Heart right ventricle (tissue), 16 donors: ENCODE measurements around the gene ZCCHC24. TPM values are rescaled to one million over a fixed set of nuclear protein-coding genes. Genes with fewer than 3 reads are reported as not detected.
A peak's percentile ranks its signal among the peaks of the same experiment; 100 is the strongest.

Experiments used
- ATAC-seq, 8 donors: fragments of 200-7000 bp; cut with Tn5 transposase; one replicate each; pipeline ENCODE4 v1.9.1; 2020; ENCODE audit warnings: mild to moderate bottlenecking in 8 of 8, moderate library complexity in 8 of 8, moderate number of reproducible peaks in 1 of 8
- DNase-seq, 2 donors: peaks; one replicate each; pipeline ENCODE4 v3.0.0-alpha.2; 2020
- H3K27ac ChIP-seq, 10 donors: fragments of 200-600 bp; sonication (generic) in 2 of 10; one replicate each; pipeline versions ENCODE4 v1.5.0 to v1.8.0; 2020 to 2022; ENCODE audit warnings: mild to moderate bottlenecking in 3 of 10
- H3K27me3 ChIP-seq, 7 donors: fragments of 200-600 bp; one replicate each; pipeline ENCODE4 v1.8.0; 2021 to 2022; ENCODE audit warnings: mild to moderate bottlenecking in 2 of 7
- H3K36me3 ChIP-seq, 9 donors: fragments of 200-600 bp; sonication (generic) in 1 of 9; one replicate each; pipeline versions ENCODE4 v1.5.0 to v1.8.0; 2020 to 2022; ENCODE audit warnings: mild to moderate bottlenecking in 2 of 9
- H3K4me1 ChIP-seq, 9 donors: fragments of 200-600 bp; sonication (generic) in 1 of 9; one replicate each; pipeline versions ENCODE4 v1.5.0 to v1.8.0; 2020 to 2022; ENCODE audit warnings: mild to moderate bottlenecking in 4 of 9
- H3K4me3 ChIP-seq, 10 donors: fragments of 200-600 bp; sonication (generic) in 2 of 10; one replicate each; pipeline versions ENCODE4 v1.5.0 to v1.8.0; 2020 to 2022; ENCODE audit warnings: mild to moderate bottlenecking in 7 of 10, moderate library complexity in 2 of 10
- H3K9me3 ChIP-seq, 11 donors: fragments of 200-600 bp in 10 of 11; sonication (generic) in 2 of 11; one replicate each; pipeline versions ENCODE4 v1.5.0 to v1.8.0; 2013 to 2022; ENCODE audit warnings: mild to moderate bottlenecking in 2 of 11, control low read depth in 1 of 11, moderate library complexity in 1 of 11
- CTCF ChIP-seq, 9 donors: fragments of 200-600 bp; sonication (generic) in 2 of 9; IDR thresholded peaks; one replicate each; pipeline versions ENCODE4 v1.5.0 to v1.8.0; 2021 to 2022; ENCODE audit warnings: antibody characterized with exemption in 9 of 9, mild to moderate bottlenecking in 5 of 9, moderate library complexity in 1 of 9
- WGBS, 2 donors: extraction: QIAGEN DNeasy Blood & Tissue Kit; methylation state at CpG; one replicate each; pipeline ENCODE4 v1.1.7; 2013; ENCODE audit warnings: inconsistent platforms in 1 of 2; 5-methylcytosine and 5-hydroxymethylcytosine counted together
- intact Hi-C, 10 donors: fragments of 100-400 bp; cut with DNase I; formaldehyde crosslinking; loops; one replicate each; pipeline versions ENCODE4 v1.11.1 to v1.14.2; 2022
- polyA plus RNA-seq, 2 donors: library from polyadenylated mRNA; stranded (reverse); fragments of 200-250 nt; gene quantifications; one replicate each; pipeline ENCODE4 v1.2.3, GENCODE V29; 2013
- total RNA-seq, 10 donors: library from RNA; stranded (reverse); fragmentation: NEBNext Ultra II Directional in 3 of 10; extraction: Animal tissue kit (Norgen Biotek cat#: 25700) in 3 of 10; gene quantifications; one replicate each; pipeline versions ENCODE4 v1.2.1 to v1.2.4, GENCODE V29; 2021 to 2023
- donor health status: Arrhythmogenic right ventricular cardiomyopathy.
- donor health status: ischemic (EF 13 %, LVEDD 7.1; RV severe dilation, severe dysfunction).
- donor health status: healthy with polysubstance abuse.
- donor health status: DM: no; HTN: yes; CAD: no.
- donor health status: DM: no; HTN: no; CAD: no.
- donor health status: ischemic (EF 25% LVEDD 6.9; RV normal size, moderate dysfunction).
- donor health status: ischemic (EF 25% LVEDD 5.7; RV mildly dilated, moderate dysfunction).
- donor health status: healthy.
- donor health status: DM: yes; HTN: yes; CAD: no.
- donor health status: Ischemic cardiomyopathy.
- donor health status: ischemic (EF 35%, LVEDD 5.7; RV mildly dilated, moderate dysfunction).
- donor health status: nonischemic (EF 11% LVEDD 7.7; RV severe dilation, severe dysfunction).
- donor health status: DM: yes; HTN: yes; CAD: no.
- donor health status: PGD.
- donor health status: ischemic (EF 29% LVEDD 5.4; RV normal size, mild dysfunction).
- donor health status: nonischemic (EF 23%, LVEDD 6.1; RV moderate dilation, normal function).

The ZCCHC24 gene
- total and polyA plus RNA-seq, 12 donors = 19.3 to 59.0 (median 45.9) TPM

- peak in 6 of 8 donors; percentile 1 to 11 (median 6) for ATAC-seq
- Histone ChIP-seq H3K36me3 (peaks cover 0 to 12% (median 0%) of the 10 kb centered on the region in 9 donors), H3K9me3 (no peaks in the 10 kb centered on the region), H3K27ac (peak overlapping the region; percentile 41 to 93 (median 87)), H3K4me3 (no peak overlapping the region), H3K4me1 (peaks cover 0 to 100% (median 0%) of the 10 kb centered on the region in 9 donors), H3K27me3 (no peaks in the 10 kb centered on the region)
- intact Hi-C loops = loop anchor here in 2 of 10 donors (5.0 kb wide), 2 partner anchors 41 to 66 kb away; no protein-coding TSS in a partner anchor
- TF ChIP-seq CTCF (IDR thresholded peaks at IDR 0.05) = no peak
- peak in 1 of 2 donors; percentile 69 for DNase-seq
- 65 to 68% methylated on average over 23 of the region's 23 CpGs for WGBS, 2 donors
Measured at GRCh38 chr10:79401015-79401921, 44.2 kb downstream of the ZCCHC24 start.

GRCh38 chr10:79400146-79401004 lies 45.0 kb downstream of the ZCCHC24 start:
- Histone ChIP-seq H3K9me3 (no peaks in the 10 kb centered on the region), H3K27ac (peak overlapping the region in 9 of 10 donors; percentile 80 to 92 (median 88)), H3K4me3 (no peak overlapping the region), H3K27me3 (no peaks in the 10 kb centered on the region), H3K4me1 (peaks cover 0 to 94% (median 0%) of the 10 kb centered on the region in 9 donors), H3K36me3 (peaks cover 0 to 7% (median 0%) of the 10 kb centered on the region in 9 donors)
- ATAC-seq = no peak
- WGBS, 2 donors = 60 to 66% methylated on average over 11 of the region's 11 CpGs
- TF ChIP-seq CTCF (IDR thresholded peaks at IDR 0.05) = peak; percentile 39 to 78 (median 66)
- intact Hi-C loops = loop anchor here in 2 of 10 donors (5.0 kb wide), 2 partner anchors 42 to 67 kb away; no protein-coding TSS in a partner anchor
- peak in 1 of 2 donors; percentile 64 for DNase-seq

GRCh38 chr10:79399223-79399831 lies 46.1 kb downstream of the ZCCHC24 start:
- peaks cover 0 to 84% (median 9%) of the 10 kb centered on the region in 9 donors for H3K4me1 ChIP-seq
- H3K27ac ChIP-seq = peak overlapping the region; percentile 49 to 92 (median 88)
- DNase-seq (peak; percentile 89 to 92), ATAC-seq (peak; percentile 78 to 86 (median 80))
- H3K36me3 ChIP-seq = peaks cover 0 to 13% (median 0%) of the 10 kb centered on the region in 9 donors
- TF ChIP-seq CTCF (IDR thresholded peaks at IDR 0.05) = no peak
- 6 to 9% methylated on average over 15 of the region's 15 CpGs for WGBS, 2 donors
- H3K9me3 ChIP-seq = no peaks in the 10 kb centered on the region
- H3K4me3 ChIP-seq = peak overlapping the region in 4 of 10 donors; percentile 2 to 18 (median 16)
- intact Hi-C loops = loop anchor here in 3 of 10 donors (2.0 to 10.0 kb wide), 3 partner anchors 45 to 48 kb away; partner anchors contain the start of gene ZCCHC24 (in 3 of the 3)
- no peaks in the 10 kb centered on the region for H3K27me3 ChIP-seq
